Cardiac muscle cell (in vitro differentiated cells and primary cell): ENCODE results near the gene PCSK2. TPM values are rescaled to one million over a fixed set of nuclear protein-coding genes. Genes with fewer than 3 reads are reported as not detected.

Source experiments
- DNase-seq, 2 donors: peaks; one replicate each; pipeline versions ENCODE4 v3.0.0 to v3.0.0-alpha.2; 2010 to 2017; ENCODE audit warnings: low read depth in 1 of 2, low spot score in 1 of 2
- H3K27ac ChIP-seq: fragments of 200-600 bp; sonication (generic); 2 replicates; pipeline ENCODE4 v1.5.1; 2016
- H3K27me3 ChIP-seq: fragments of 200-600 bp; sonication (generic); 2 replicates; pipeline ENCODE4 v1.6.0; 2016; ENCODE audit warnings: control low read depth
- H3K36me3 ChIP-seq: fragments of 200-600 bp; sonication (generic); 2 replicates; pipeline ENCODE4 v1.5.1; 2016; ENCODE audit warnings: control low read depth
- H3K4me1 ChIP-seq: fragments of 200-600 bp; sonication (generic); 2 replicates; pipeline ENCODE4 v1.8.1; 2017; ENCODE audit warnings: low read depth, mild to moderate bottlenecking, mixed run types
- H3K4me3 ChIP-seq: fragments of 200-600 bp; sonication (generic); 2 replicates; pipeline ENCODE4 v1.5.1; 2016; ENCODE audit warnings: mild to moderate bottlenecking
- H3K9me3 ChIP-seq: fragments of 200-600 bp; sonication (generic); 2 replicates; pipeline ENCODE4 v1.5.1; 2017; ENCODE audit warnings: low read depth, mild to moderate bottlenecking, control low read depth
- CTCF ChIP-seq: IDR thresholded peaks from 2 replicates; pipeline ENCODE4 v1.5.1; 2012; ENCODE audit warnings: low read depth, mild to moderate bottlenecking, low read length
- polyA plus RNA-seq: library from polyadenylated mRNA; unstranded; fragments of >200 nt; fragmentation: Nextera tagmentation; extraction: Ambion mirVana; gene quantifications from 2 replicates; pipeline ENCODE4 v1.2.1, GENCODE V29; 2016
- total RNA-seq: library from RNA; depleted of rRNA; stranded (reverse); fragments of >200 nt; gene quantifications from 2 replicates; pipeline ENCODE4 v1.2.3, GENCODE V29; 2016

PCSK2 gene
- total and polyA plus RNA-seq, 2 experiments from 2014 or later, result 0.12 to 0.66 TPM

DNA sequence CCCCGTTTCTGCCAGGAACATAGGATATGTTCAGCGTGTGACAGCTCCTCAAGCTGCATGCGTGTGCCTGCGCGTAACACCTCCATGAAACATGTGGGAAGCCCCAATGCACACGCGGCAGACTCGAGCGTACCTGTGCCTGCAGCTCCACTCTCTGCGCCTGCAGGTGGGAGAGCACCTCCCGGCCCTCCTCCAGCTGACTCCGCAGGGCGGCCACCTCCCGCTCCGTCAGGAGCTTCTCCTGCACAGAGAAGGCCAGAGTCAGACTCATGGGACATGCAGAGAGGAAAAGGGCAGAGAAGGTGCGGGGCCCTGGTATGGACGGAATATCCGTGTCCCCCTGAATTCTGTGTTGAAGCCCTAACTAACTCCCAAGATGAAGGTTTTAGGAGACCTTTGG is 281.9 kb downstream of the PCSK2 start:
- Histone ChIP-seq H3K27me3 (no peaks in the 10 kb centered on the region), H3K36me3 (no peaks in the 10 kb centered on the region), H3K4me1 (no peaks in the 10 kb centered on the region), H3K27ac (no peak overlapping the region), H3K9me3 (no peaks in the 10 kb centered on the region), H3K4me3 (no peak overlapping the region)
- TF ChIP-seq CTCF, result no peak
- no peak for DNase-seq

DNA sequence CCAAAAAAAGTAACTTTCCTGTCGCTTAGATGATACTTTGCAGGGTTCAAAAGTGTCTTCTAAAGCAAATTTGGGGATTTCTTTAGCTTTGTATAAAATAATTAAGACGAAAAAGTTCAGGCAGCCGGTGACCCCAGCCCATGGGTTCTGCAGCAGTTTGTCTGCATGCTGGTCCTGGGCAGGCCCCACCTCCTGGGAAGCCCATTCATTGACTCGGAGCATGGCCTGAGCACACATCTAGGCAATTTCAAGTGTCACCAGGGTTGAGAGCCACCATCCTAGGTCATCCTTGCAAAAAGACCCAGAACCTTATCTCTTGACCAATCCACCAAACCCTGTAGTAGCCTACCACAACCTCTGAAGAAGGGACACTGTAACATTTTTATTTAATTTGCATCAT is 283.7 kb downstream of the PCSK2 start:
- H3K36me3 ChIP-seq, result no peaks in the 10 kb centered on the region
- TF ChIP-seq CTCF, result no peak

GRCh38 chr20:17511401-17511800 is 284.6 kb downstream of the PCSK2 start:
- Histone ChIP-seq H3K27ac (no peak overlapping the region), H3K36me3 (no peaks in the 10 kb centered on the region), H3K4me3 (no peak overlapping the region), H3K27me3 (no peaks in the 10 kb centered on the region), H3K9me3 (no peaks in the 10 kb centered on the region), H3K4me1 (no peaks in the 10 kb centered on the region)
- DNase-seq, result no peak
- TF ChIP-seq CTCF, result no peak

More for the DNA sequence above, 283.7 kb downstream of the PCSK2 start:
- Histone ChIP-seq H3K9me3 (no peaks in the 10 kb centered on the region), H3K4me1 (no peaks in the 10 kb centered on the region), H3K27ac (no peak overlapping the region), H3K4me3 (no peak overlapping the region), H3K27me3 (no peaks in the 10 kb centered on the region)
- DNase-seq, result no peak

DNA sequence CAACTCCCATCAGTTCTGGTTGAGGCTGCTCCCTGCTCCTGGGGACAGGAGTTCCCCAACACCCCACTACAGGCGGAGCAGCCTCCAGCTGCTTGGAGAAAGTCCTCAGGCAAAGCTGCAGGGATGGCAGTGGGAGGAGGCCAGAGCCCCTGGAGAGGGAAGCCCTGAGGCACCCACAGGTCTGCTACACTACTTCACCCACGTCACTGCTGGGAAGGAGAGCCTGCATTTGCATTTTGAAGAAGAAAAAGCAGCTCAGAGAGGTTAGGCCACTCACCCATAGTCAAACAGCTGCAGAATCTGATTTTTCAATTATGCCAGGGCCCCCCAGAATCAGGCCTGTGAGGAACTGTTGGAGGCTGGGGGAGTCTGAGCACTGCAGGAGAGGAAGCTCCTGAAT is 287.1 kb downstream of the PCSK2 start:
- Histone ChIP-seq H3K27me3 (no peaks in the 10 kb centered on the region), H3K27ac (no peak overlapping the region), H3K9me3 (no peaks in the 10 kb centered on the region), H3K4me1 (no peaks in the 10 kb centered on the region), H3K4me3 (no peak overlapping the region), H3K36me3 (no peaks in the 10 kb centered on the region)
- no peak for TF ChIP-seq CTCF
- no peak for DNase-seq

GRCh38 chr20:17515053-17515452 is 288.2 kb downstream of the PCSK2 start:
- TF ChIP-seq CTCF, result no peak
- no peaks in the 10 kb centered on the region for H3K27me3 ChIP-seq
- H3K4me3 ChIP-seq, result no peak overlapping the region
- H3K27ac ChIP-seq, result no peak overlapping the region
- H3K4me1 ChIP-seq, result no peaks in the 10 kb centered on the region
- H3K36me3 ChIP-seq, result no peaks in the 10 kb centered on the region
- H3K9me3 ChIP-seq, result no peaks in the 10 kb centered on the region
- DNase-seq, result no peak
